DOHH2 (cell line): ENCODE measurements around the gene C9orf50.

Experiments
- CTCF ChIP-seq: fragments of 200-600 bp; sonication (generic); IDR thresholded peaks from one replicate; pipeline ENCODE4 v1.5.1; 2014; ENCODE audit warnings: antibody characterized with exemption, mild to moderate bottlenecking, low read depth, low read length; ENCODE audit not compliant: poor library complexity, severe bottlenecking
- EZH2phosphoT487 ChIP-seq: fragments of 200-600 bp; sonication (generic); IDR thresholded peaks from 2 replicates; pipeline ENCODE4 v1.6.1; 2017; ENCODE audit warnings: borderline replicate concordance, mild to moderate bottlenecking, antibody characterized with exemption, low read length, moderate library complexity, mixed read lengths

- TF ChIP-seq CTCF (no peak), EZH2phosphoT487 (no peak)
Observed at GRCh38 chr9:129624947-129625346, 4.0 kb upstream of the C9orf50 start.
